Naive thymus-derived CD8-positive, alpha-beta T cell (primary cell): ENCODE measurements around the gene SLC16A3. TPM values are rescaled to one million over a fixed set of nuclear protein-coding genes. Genes with fewer than 3 reads are reported as not detected.
A peak's percentile ranks its signal among the peaks of the same experiment; 100 is the strongest.

Source experiments
- ATAC-seq, 2 donors: fragments of 150-1000 bp; cut with Tn5 transposase in 1 of 2; sonication (Bioruptor Pico), chemical (Tn5 transposase) in 1 of 2; 1 replicate in 1 of 2; 2 replicates in 1 of 2; pipeline ENCODE4 v1.10.0; 2021; ENCODE audit warnings: mild to moderate bottlenecking in 2 of 2, moderate library complexity in 2 of 2
- POLR2A ChIA-PET: fragments of 350-600 bp; sonication (Branson Sonifier 250); formaldehyde crosslinking; loops from one replicate; lab custom pipeline; 2021; ENCODE audit warnings: antibody characterized with exemption; lab: Charles Lee
- DNase-seq, 10 donors: peaks; one replicate each; pipeline versions ENCODE4 v3.0.0 to v3.0.0-alpha.2; 2020 to 2022
- H3K27ac Mint-ChIP-seq, 10 donors: one replicate each; pipeline ENCODE4 v1.8.0; 2020 to 2022; ENCODE audit warnings: mild to moderate bottlenecking in 10 of 10, mixed read lengths in 10 of 10, moderate library complexity in 4 of 10, inconsistent platforms in 1 of 10
- H3K27me3 Mint-ChIP-seq, 5 donors: one replicate each; pipeline ENCODE4 v1.8.0; 2021 to 2022; ENCODE audit warnings: mixed read lengths in 5 of 5
- H3K36me3 Mint-ChIP-seq, 3 donors: one replicate each; pipeline ENCODE4 v1.8.0; 2020 to 2022; ENCODE audit warnings: mixed read lengths in 3 of 3, mild to moderate bottlenecking in 2 of 3, inconsistent platforms in 1 of 3
- H3K4me1 Mint-ChIP-seq, 4 donors: one replicate each; pipeline ENCODE4 v1.8.0; 2021 to 2022; ENCODE audit warnings: mixed read lengths in 4 of 4
- H3K4me3 Mint-ChIP-seq, 10 donors: one replicate each; pipeline ENCODE4 v1.8.0; 2020 to 2022; ENCODE audit warnings: mild to moderate bottlenecking in 10 of 10, mixed read lengths in 10 of 10, moderate library complexity in 6 of 10, inconsistent platforms in 1 of 10
- H3K9me3 Mint-ChIP-seq, 9 donors: one replicate each; pipeline ENCODE4 v1.8.0; 2020 to 2022; ENCODE audit warnings: mixed read lengths in 9 of 9, mild to moderate bottlenecking in 3 of 9, inconsistent platforms in 1 of 9, moderate library complexity in 1 of 9
- polyA plus RNA-seq, 3 donors: library from polyadenylated mRNA; unstranded; fragments of 300-500 nt; fragmentation: Illumina TruSeq; gene quantifications; one replicate each; pipeline ENCODE4 v1.2.3, GENCODE V29; 2021
- total RNA-seq, 8 experiments: library from RNA in 2 of 8; stranded (reverse) in 2 of 8; gene quantifications; one replicate each; pipeline ENCODE4 v1.2.3 and lab custom pipeline; 2021 to 2026

Gene SLC16A3
- total and polyA plus RNA-seq, 5 experiments from 2014 or later, result 0.91 to 11.6 (median 1.5) TPM

DNA sequence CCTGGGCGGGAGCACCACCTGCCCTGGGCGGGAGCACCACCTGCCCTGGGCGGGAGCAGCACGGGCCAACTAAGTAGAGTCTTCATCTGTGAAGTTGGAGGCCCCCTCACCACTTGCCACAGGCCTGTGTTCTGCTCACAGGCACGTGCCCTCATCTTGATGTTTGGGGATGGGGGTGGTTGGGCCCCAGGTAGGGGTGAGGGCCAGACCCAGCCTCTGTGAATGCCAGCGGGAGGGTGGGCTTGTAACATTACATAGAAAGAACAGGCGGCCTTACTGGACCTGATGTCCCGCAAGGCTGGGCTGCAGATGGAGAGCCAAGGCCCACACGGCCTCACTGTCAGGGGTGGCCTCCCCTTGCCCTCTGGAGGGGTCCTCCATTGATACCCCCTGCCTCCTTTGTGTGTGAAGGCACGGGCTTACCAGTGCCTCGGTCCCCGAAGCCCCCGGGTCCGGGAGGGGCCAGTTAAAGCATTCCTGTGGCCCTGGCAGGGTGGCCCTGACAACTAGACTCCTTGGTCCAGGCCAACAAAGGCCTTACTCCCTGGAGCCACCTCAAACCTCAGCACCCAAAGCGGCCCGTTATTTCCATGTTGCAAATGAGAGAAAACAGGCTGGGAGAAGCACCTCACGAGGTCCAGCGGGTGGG, 1.1 kb upstream of the SLC16A3 start:
- H3K9me3 Mint-ChIP-seq, result no peaks in the 10 kb centered on the region
- peak overlapping the region; percentile 72 to 91 (median 81) for H3K4me3 Mint-ChIP-seq
- no peaks in the 10 kb centered on the region for H3K36me3 Mint-ChIP-seq
- ATAC-seq (no peak), DNase-seq (peak in 1 of 10 donors; percentile 47)
- H3K27me3 Mint-ChIP-seq, result no peaks in the 10 kb centered on the region
- H3K27ac Mint-ChIP-seq, result peak overlapping the region; percentile 25 to 93 (median 74)
- POLR2A ChIA-PET, result interaction anchor here (0.9 to 2.6 kb wide), 4 partner anchors 15 to 89 kb away, joined by 4 to 21 read pairs (median 10); partner anchors contain the start of genes CCDC57 and CD7
- peaks cover 2 to 15% (median 8%) of the 10 kb centered on the region in 4 donors for H3K4me1 Mint-ChIP-seq

GRCh38 chr17:82228278-82228841, 482 bp upstream of the SLC16A3 start:
- H3K9me3 Mint-ChIP-seq, result no peaks in the 10 kb centered on the region
- peak; percentile 53 to 68 for ATAC-seq
- peak overlapping the region in 9 of 10 donors; percentile 48 to 93 (median 77) for H3K27ac Mint-ChIP-seq
- H3K27me3 Mint-ChIP-seq, result no peaks in the 10 kb centered on the region
- peak in 6 of 10 donors; percentile 50 to 75 (median 60) for DNase-seq
- POLR2A ChIA-PET, result interaction anchor here (0.9 to 2.6 kb wide), 12 partner anchors 10 to 291 kb away, joined by 3 to 21 read pairs (median 7); partner anchors contain the start of genes CCDC57, CD7, CSNK1D and HEXD
- H3K36me3 Mint-ChIP-seq, result no peaks in the 10 kb centered on the region
- H3K4me3 Mint-ChIP-seq, result peak overlapping the region; percentile 72 to 91 (median 81)
- peaks cover 3 to 15% (median 9%) of the 10 kb centered on the region in 4 donors for H3K4me1 Mint-ChIP-seq

- peaks cover 6 to 18% (median 10%) of the 10 kb centered on the region in 4 donors for H3K4me1 Mint-ChIP-seq
- POLR2A ChIA-PET, result interaction anchor here (0.6 to 2.6 kb wide), 13 partner anchors 8 to 303 kb away, joined by 3 to 21 read pairs (median 5); partner anchors contain the start of genes CCDC57, CD7, CSNK1D and HEXD
- peak overlapping the region; percentile 65 to 87 (median 82) for H3K4me3 Mint-ChIP-seq
- ATAC-seq (no peak), DNase-seq (peak in 1 of 10 donors; percentile 28)
- H3K27ac Mint-ChIP-seq, result peak overlapping the region; percentile 41 to 88 (median 66)
- no peaks in the 10 kb centered on the region for H3K9me3 Mint-ChIP-seq
- no peaks in the 10 kb centered on the region for H3K27me3 Mint-ChIP-seq
- no peaks in the 10 kb centered on the region for H3K36me3 Mint-ChIP-seq
These were observed 1.1 kb downstream of the SLC16A3 start for GRCh38 chr17:82229698-82230608.

DNA sequence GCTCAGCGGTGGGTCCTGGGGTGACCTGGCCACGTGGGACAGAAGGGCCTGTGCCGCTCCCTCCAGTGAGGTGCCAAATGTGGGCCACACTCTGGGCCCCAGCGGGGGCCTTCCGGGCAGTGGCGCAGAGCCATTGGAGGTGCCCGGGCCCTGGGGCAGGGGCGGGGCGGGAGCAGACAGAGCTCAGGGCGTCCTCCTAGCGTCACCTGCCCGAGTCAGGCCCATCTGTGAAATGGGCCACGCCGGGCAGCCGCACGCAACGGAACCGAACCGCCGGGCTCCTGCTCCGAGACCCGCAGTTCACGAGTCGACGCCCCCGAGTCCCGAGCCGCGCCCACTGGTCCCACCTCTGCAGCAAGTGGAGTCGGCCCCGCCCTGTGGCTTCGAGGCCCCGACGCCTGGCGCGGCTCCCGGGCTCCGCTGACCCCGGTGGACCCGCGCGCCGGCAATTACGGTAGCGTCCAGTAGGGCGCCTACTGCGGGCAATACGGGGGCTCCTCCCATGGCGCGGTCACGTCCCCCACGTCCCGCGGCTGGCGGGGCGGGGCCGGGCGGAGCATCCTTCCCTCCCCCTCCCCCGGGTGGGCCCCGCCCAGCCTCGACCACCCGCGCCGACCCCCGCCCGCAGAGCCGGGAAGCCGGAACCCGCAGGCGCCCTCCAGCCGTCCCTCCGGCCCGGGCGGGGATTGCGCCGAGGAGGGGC, 1.9 kb downstream of the SLC16A3 start:
- Mint-ChIP-seq H3K4me1 (peaks cover 6 to 19% (median 11%) of the 10 kb centered on the region in 4 donors), H3K4me3 (peak overlapping the region in 6 of 10 donors; percentile 65 to 86 (median 79)), H3K27me3 (no peaks in the 10 kb centered on the region), H3K27ac (peak overlapping the region in 1 of 10 donors; percentile 41), H3K36me3 (no peaks in the 10 kb centered on the region), H3K9me3 (no peaks in the 10 kb centered on the region)
- ATAC-seq (peak; percentile 29 to 36), DNase-seq (peak in 5 of 10 donors; percentile 46 to 78 (median 51))
- POLR2A ChIA-PET, result interaction anchor here (0.6 to 2.6 kb wide), 9 partner anchors 11 to 124 kb away, joined by 3 to 21 read pairs (median 3); partner anchors contain the start of genes CCDC57 and CD7

DNA sequence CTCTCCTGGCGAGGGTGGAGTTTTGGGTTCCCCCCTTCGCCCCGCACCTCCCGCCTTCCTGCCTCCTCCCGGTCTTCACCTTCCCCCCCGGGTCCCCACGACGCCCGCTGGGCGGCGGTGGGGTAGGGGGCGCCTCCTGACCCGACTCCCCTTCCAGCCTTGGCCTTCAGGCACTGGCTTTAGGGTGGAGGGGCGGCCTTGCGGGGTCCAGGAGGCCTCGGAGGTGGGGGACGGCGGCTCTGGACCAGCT, 2.4 kb downstream of the SLC16A3 start:
- peak; percentile 13 to 17 for ATAC-seq
- Mint-ChIP-seq H3K9me3 (no peaks in the 10 kb centered on the region), H3K27me3 (no peaks in the 10 kb centered on the region), H3K4me1 (peaks cover 7 to 24% (median 15%) of the 10 kb centered on the region in 4 donors), H3K36me3 (no peaks in the 10 kb centered on the region), H3K4me3 (peak overlapping the region in 1 of 10 donors; percentile 22), H3K27ac (no peak overlapping the region)
- DNase-seq, result peak in 1 of 10 donors; percentile 27
- POLR2A ChIA-PET, result interaction anchor here (0.9 to 1.6 kb wide), 4 partner anchors 19 to 125 kb away, joined by 3 read pairs; no protein-coding TSS in a partner anchor

DNA sequence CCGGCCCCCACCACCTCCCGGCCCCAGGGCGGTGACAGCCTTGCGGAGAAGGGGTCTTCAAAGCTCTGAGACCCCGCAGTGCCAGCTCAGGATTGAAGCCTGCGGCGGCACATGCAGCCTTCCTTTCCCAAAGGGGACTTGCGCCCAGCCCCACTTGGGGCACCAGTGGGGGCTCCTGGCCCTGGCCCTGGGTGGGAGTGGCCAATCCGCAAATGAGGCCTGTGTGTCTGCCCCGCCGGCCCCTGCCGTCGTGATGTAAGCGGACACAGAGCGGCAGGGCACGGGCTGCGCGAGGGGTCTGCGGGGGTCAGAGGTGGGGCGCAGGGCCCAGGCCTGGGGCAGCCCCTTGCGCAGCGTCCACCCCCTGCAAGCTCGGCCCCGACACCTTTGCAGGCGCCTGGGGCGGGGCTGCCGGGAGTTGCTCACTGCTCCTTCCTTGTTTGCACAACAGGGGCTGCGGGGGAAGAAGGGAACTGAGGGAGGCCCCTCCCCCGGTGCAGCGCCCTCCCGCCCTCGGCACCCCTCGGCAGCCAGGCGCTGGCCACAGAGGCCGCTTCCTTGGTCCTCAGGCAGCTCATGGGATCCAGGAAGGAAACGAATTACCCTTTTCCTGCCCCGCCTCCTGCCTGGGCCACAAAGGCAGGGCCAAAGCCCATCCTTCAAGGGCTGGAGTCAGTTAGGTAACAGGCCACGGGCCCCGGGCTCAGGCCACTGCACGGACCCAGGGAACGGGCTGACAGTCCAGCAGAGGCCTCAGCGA, 2.9 kb downstream of the SLC16A3 start:
- peaks cover 7 to 28% (median 18%) of the 10 kb centered on the region in 4 donors for H3K4me1 Mint-ChIP-seq
- H3K36me3 Mint-ChIP-seq, result no peaks in the 10 kb centered on the region
- H3K4me3 Mint-ChIP-seq, result peak overlapping the region in 3 of 10 donors; percentile 7 to 27 (median 22)
- no peaks in the 10 kb centered on the region for H3K9me3 Mint-ChIP-seq
- ATAC-seq (no peak), DNase-seq (peak in 1 of 10 donors; percentile 23)
- POLR2A ChIA-PET, result interaction anchor here (0.9 to 1.6 kb wide), 4 partner anchors 19 to 125 kb away, joined by 3 read pairs; no protein-coding TSS in a partner anchor
- peak overlapping the region in 2 of 10 donors; percentile 14 to 34 for H3K27ac Mint-ChIP-seq
- no peaks in the 10 kb centered on the region for H3K27me3 Mint-ChIP-seq

GRCh38 chr17:82232322-82232820, 3.5 kb downstream of the SLC16A3 start:
- DNase-seq (no peak), ATAC-seq (no peak)
- Mint-ChIP-seq H3K36me3 (no peaks in the 10 kb centered on the region), H3K27ac (peak overlapping the region in 3 of 10 donors; percentile 14 to 48 (median 36)), H3K27me3 (no peaks in the 10 kb centered on the region), H3K9me3 (no peaks in the 10 kb centered on the region), H3K4me1 (peaks cover 7 to 29% (median 18%) of the 10 kb centered on the region in 4 donors), H3K4me3 (peak overlapping the region in 1 of 10 donors; percentile 18)
- POLR2A ChIA-PET, result no interaction called here

GRCh38 chr17:82232876-82233785, 4.3 kb downstream of the SLC16A3 start:
- DNase-seq (no peak), ATAC-seq (no peak)
- Mint-ChIP-seq H3K27me3 (no peaks in the 10 kb centered on the region), H3K36me3 (no peaks in the 10 kb centered on the region), H3K27ac (peak overlapping the region in 9 of 10 donors; percentile 26 to 84 (median 49)), H3K4me3 (peak overlapping the region in 5 of 10 donors; percentile 4 to 60 (median 39)), H3K9me3 (no peaks in the 10 kb centered on the region), H3K4me1 (peaks cover 9 to 28% (median 20%) of the 10 kb centered on the region in 4 donors)
- POLR2A ChIA-PET, result interaction anchor here (1.1 kb wide), 1 partner anchor 32 kb away, joined by 4 read pairs; no protein-coding TSS in a partner anchor

GRCh38 chr17:82234211-82235055, 5.6 kb downstream of the SLC16A3 start:
- H3K4me1 Mint-ChIP-seq, result peaks cover 12 to 39% (median 30%) of the 10 kb centered on the region in 4 donors
- H3K27ac Mint-ChIP-seq, result peak overlapping the region in 6 of 10 donors; percentile 14 to 82 (median 47)
- peaks cover 0 to 3% (median 0%) of the 10 kb centered on the region in 3 donors for H3K36me3 Mint-ChIP-seq
- no peak for DNase-seq
- no peaks in the 10 kb centered on the region for H3K9me3 Mint-ChIP-seq
- no peaks in the 10 kb centered on the region for H3K27me3 Mint-ChIP-seq
- POLR2A ChIA-PET, result interaction anchor here (0.7 to 5.3 kb wide), 5 partner anchors 12 to 64 kb away, joined by 3 to 32 read pairs (median 4); no protein-coding TSS in a partner anchor
- H3K4me3 Mint-ChIP-seq, result no peak overlapping the region
- no peak for ATAC-seq
